Adrenal gland (tissue), 12 donors: ENCODE measurements around the gene BPIFB1. TPM values are rescaled to one million over a fixed set of nuclear protein-coding genes. Genes with fewer than 3 reads are reported as not detected.
A peak's percentile ranks its signal among the peaks of the same experiment; 100 is the strongest.

Source experiments
- DNase-seq, 7 donors: peaks; one replicate each; pipeline ENCODE4 v3.0.0-alpha.2; 2019 to 2020
- H3K27ac ChIP-seq, 5 donors: fragments of 200-600 bp; sonication (generic) in 4 of 5; 1 replicate in 3 of 5; 2 replicates in 2 of 5; pipeline versions ENCODE4 v1.5.1 to v1.8.0; 2016 to 2020; ENCODE audit warnings: mild to moderate bottlenecking in 1 of 5
- H3K27me3 ChIP-seq: fragments of 200-600 bp; 2 replicates; pipeline ENCODE4 v1.8.0; 2021
- H3K36me3 ChIP-seq, 2 donors: fragments of 200-600 bp; replicated peaks in 1 of 2; 1 replicate in 1 of 2; 2 replicates in 1 of 2; pipeline versions ENCODE4 v1.5.1 to v1.8.0; 2018 to 2022
- H3K4me1 ChIP-seq, 2 donors: fragments of 200-600 bp; replicated peaks in 1 of 2; 1 replicate in 1 of 2; 2 replicates in 1 of 2; pipeline versions ENCODE4 v1.5.1 to v1.8.0; 2018 to 2021
- H3K4me3 ChIP-seq, 4 donors: fragments of 200-600 bp; sonication (generic) in 3 of 4; one replicate each; pipeline ENCODE4 v1.5.1; 2016 to 2018
- H3K9me3 ChIP-seq, 3 donors: fragments of 200-600 bp; sonication (generic) in 1 of 3; replicated peaks in 1 of 3; 1 replicate in 2 of 3; 2 replicates in 1 of 3; pipeline versions ENCODE4 v1.5.1 to v1.8.0; 2016 to 2021
- CTCF ChIP-seq, 6 experiments: fragments of 450-650 bp in 4 of 6; fragments of 200-600 bp in 2 of 6; sonication (generic) in 1 of 6; IDR thresholded peaks; 1 replicate in 5 of 6; 2 replicates in 1 of 6; pipeline versions ENCODE4 v1.5.1 to v1.8.0; 2016 to 2021; ENCODE audit warnings: antibody characterized with exemption in 6 of 6, mild to moderate bottlenecking in 2 of 6, moderate library complexity in 1 of 6
- POLR2A ChIP-seq, 2 donors: fragments of 450-650 bp; IDR thresholded peaks; one replicate each; pipeline ENCODE4 v1.6.1; 2017; ENCODE audit warnings: antibody characterized with exemption in 2 of 2, mild to moderate bottlenecking in 2 of 2, moderate library complexity in 1 of 2
- WGBS, 4 donors: extraction: QIAGEN DNeasy Blood & Tissue Kit in 2 of 4; methylation state at CpG; one replicate each; pipeline versions ENCODE4 v1.1.5 to v1.1.7; 2013 to 2017; 5-methylcytosine and 5-hydroxymethylcytosine counted together
- intact Hi-C, 2 donors: fragments of 100-400 bp; cut with DNase I; formaldehyde crosslinking; loops; one replicate each; pipeline versions ENCODE4 v1.14.1 to v1.15.0; 2022 to 2023
- polyA plus RNA-seq, 3 donors: library from polyadenylated mRNA; stranded (reverse); fragments of 200-250 nt in 2 of 3; fragments of 350-450 nt in 1 of 3; fragmentation: Illumina TruSeq in 1 of 3; extraction: RNeasy Lipid Tissue Mini Kit (QIAGEN cat#74804) in 1 of 3; gene quantifications; one replicate each; pipeline ENCODE4 v1.2.3, GENCODE V29; 2013 to 2014
- total RNA-seq, 9 donors: library from RNA; depleted of rRNA in 4 of 9; stranded (reverse); fragments of >200 nt in 4 of 9; fragments of 120-200 nt in 1 of 9; fragmentation: NEBNext Ultra II Directional in 1 of 9; extraction: Animal tissue kit (Norgen Biotek cat#: 25700) in 1 of 9; gene quantifications; one replicate each; pipeline versions ENCODE4 v1.1.0 to v1.2.4, GENCODE V29; 2013 to 2023
- donor health status: healthy with polysubstance abuse.
- donor health status: Bipolar disorder and iron deficiency.
- donor health status: DM: yes; HTN: yes; CAD: no.
- donor health status: DM: no; HTN: no; CAD: no.
- donor health status: DM: no; HTN: no; CAD: no.
- donor health status: DM: yes; HTN: yes; CAD: no.

Gene BPIFB1
- total and polyA plus RNA-seq, 12 donors: 0.07 to 0.25 (median 0.23) TPM; not detected in 9

GRCh38 chr20:33275871-33276270, 7.1 kb upstream of the BPIFB1 start:
- no peak for TF ChIP-seq CTCF (IDR thresholded peaks at IDR 0.05)
- no peak for TF ChIP-seq POLR2A (IDR thresholded peaks at IDR 0.05)
- intact Hi-C loops: no loop called here
- no peak for DNase-seq
- 23 to 60% (median 42%) methylated on average over 2 to 3 of the region's 3 CpGs for WGBS, 4 donors
- peaks cover 3 to 5% of the 10 kb centered on the region in 2 donors for H3K4me1 ChIP-seq
- H3K4me3 ChIP-seq: no peak overlapping the region
- H3K36me3 ChIP-seq: no peaks in the 10 kb centered on the region
- no peak overlapping the region for H3K27ac ChIP-seq
- H3K27me3 ChIP-seq: no peaks in the 10 kb centered on the region
- H3K9me3 ChIP-seq: no peaks in the 10 kb centered on the region

GRCh38 chr20:33276303-33277113, 6.5 kb upstream of the BPIFB1 start:
- WGBS, 4 donors: 58 to 62% (median 60%) methylated on average over 10 to 12 of the region's 12 CpGs
- H3K9me3 ChIP-seq: no peaks in the 10 kb centered on the region

GRCh38 chr20:33277471-33278441, 5.3 kb upstream of the BPIFB1 start:
- H3K4me3 ChIP-seq: no peak overlapping the region
- TF ChIP-seq POLR2A (IDR thresholded peaks at IDR 0.05) (no peak), CTCF (IDR thresholded peaks at IDR 0.05) (no peak)
- DNase-seq: no peak

More at GRCh38 chr20:33276303-33277113, 6.5 kb upstream of the BPIFB1 start:
- DNase-seq: peak; percentile 26 to 73 (median 57)
- no peak for TF ChIP-seq POLR2A (IDR thresholded peaks at IDR 0.05)
- no peak for TF ChIP-seq CTCF (IDR thresholded peaks at IDR 0.05)
- Histone ChIP-seq H3K27me3 (no peaks in the 10 kb centered on the region), H3K4me1 (peaks cover 3 to 5% of the 10 kb centered on the region in 2 donors), H3K36me3 (no peaks in the 10 kb centered on the region), H3K27ac (no peak overlapping the region), H3K4me3 (no peak overlapping the region)
- intact Hi-C loops: no loop called here

GRCh38 chr20:33278700-33279099, 4.3 kb upstream of the BPIFB1 start:
- DNase-seq: no peak

More at GRCh38 chr20:33277471-33278441, 5.3 kb upstream of the BPIFB1 start:
- Histone ChIP-seq H3K27ac (no peak overlapping the region), H3K9me3 (no peaks in the 10 kb centered on the region), H3K4me1 (peaks cover 3 to 5% of the 10 kb centered on the region in 2 donors), H3K27me3 (no peaks in the 10 kb centered on the region), H3K36me3 (no peaks in the 10 kb centered on the region)
- 64 to 73% (median 68%) methylated on average over 13 of the region's 13 CpGs for WGBS, 4 donors
- intact Hi-C loops: no loop called here

More at GRCh38 chr20:33278700-33279099, 4.3 kb upstream of the BPIFB1 start:
- intact Hi-C loops: no loop called here
- no peaks in the 10 kb centered on the region for H3K36me3 ChIP-seq
- H3K9me3 ChIP-seq: no peaks in the 10 kb centered on the region
- H3K27ac ChIP-seq: no peak overlapping the region
- WGBS, 4 donors: 76 to 86% (median 82%) methylated on average over 3 of the region's 3 CpGs
- no peak overlapping the region for H3K4me3 ChIP-seq
- TF ChIP-seq CTCF (IDR thresholded peaks at IDR 0.05) (no peak), POLR2A (IDR thresholded peaks at IDR 0.05) (no peak)
- no peaks in the 10 kb centered on the region for H3K27me3 ChIP-seq
- peaks cover 3 to 5% of the 10 kb centered on the region in 2 donors for H3K4me1 ChIP-seq
